ENCODE data around the gene PRODH.
"Not testable (repeated sequence)": the region's sequence is repeated elsewhere in the genome, so short reads cannot be mapped to it uniquely, and the experiment has no call there.

The PRODH gene

DNA sequence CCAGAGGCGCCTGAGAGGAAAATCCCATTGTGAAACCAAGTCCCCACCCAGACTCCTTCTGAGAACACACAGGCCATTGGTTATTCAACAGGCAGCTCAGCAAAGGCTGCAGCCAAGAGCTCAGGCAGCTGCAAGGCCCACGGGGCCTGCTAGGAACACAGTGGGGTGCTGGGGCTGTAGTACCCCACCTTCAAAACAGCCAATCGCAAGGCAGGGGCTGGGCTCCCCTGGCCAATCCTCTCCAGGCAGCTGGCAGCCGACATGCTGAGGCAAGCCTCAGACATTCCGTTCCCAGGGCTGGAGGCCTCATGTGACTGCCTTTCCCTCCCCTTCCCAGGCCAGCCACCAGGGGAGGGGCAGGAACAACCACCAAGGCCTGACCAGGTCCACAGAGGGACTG, 6.6 kb downstream of the PRODH start:
- no peak overlapping the region for H3K9ac ChIP-seq
- H3K4me3 ChIP-seq (ENCODE audit: low read depth, low read length), result no peak overlapping the region
- no peaks in the 10 kb centered on the region for H3K36me3 ChIP-seq (ENCODE audit: control insufficient read depth, insufficient read depth, low read length)
- H3K9me3 ChIP-seq (ENCODE audit: control insufficient read depth, low read length), result no peaks in the 10 kb centered on the region
- no peaks in the 10 kb centered on the region for H3K4me1 ChIP-seq
- H3K79me2 ChIP-seq, result no peaks in the 10 kb centered on the region
- H3K27me3 ChIP-seq (ENCODE audit: control insufficient read depth, insufficient read depth, low read length), result no peaks in the 10 kb centered on the region
- TF ChIP-seq, protein P1, sequence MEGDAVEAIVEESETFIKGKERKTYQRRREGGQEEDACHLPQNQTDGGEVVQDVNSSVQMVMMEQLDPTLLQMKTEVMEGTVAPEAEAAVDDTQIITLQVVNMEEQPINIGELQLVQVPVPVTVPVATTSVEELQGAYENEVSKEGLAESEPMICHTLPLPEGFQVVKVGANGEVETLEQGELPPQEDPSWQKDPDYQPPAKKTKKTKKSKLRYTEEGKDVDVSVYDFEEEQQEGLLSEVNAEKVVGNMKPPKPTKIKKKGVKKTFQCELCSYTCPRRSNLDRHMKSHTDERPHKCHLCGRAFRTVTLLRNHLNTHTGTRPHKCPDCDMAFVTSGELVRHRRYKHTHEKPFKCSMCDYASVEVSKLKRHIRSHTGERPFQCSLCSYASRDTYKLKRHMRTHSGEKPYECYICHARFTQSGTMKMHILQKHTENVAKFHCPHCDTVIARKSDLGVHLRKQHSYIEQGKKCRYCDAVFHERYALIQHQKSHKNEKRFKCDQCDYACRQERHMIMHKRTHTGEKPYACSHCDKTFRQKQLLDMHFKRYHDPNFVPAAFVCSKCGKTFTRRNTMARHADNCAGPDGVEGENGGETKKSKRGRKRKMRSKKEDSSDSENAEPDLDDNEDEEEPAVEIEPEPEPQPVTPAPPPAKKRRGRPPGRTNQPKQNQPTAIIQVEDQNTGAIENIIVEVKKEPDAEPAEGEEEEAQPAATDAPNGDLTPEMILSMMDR (IDR thresholded peaks at IDR 0.05), result no peak
- no peak overlapping the region for H3K4me2 ChIP-seq (ENCODE audit: low read length)
- no peak overlapping the region for H2AFZ ChIP-seq
- H3K27ac ChIP-seq, result no peak overlapping the region

DNA sequence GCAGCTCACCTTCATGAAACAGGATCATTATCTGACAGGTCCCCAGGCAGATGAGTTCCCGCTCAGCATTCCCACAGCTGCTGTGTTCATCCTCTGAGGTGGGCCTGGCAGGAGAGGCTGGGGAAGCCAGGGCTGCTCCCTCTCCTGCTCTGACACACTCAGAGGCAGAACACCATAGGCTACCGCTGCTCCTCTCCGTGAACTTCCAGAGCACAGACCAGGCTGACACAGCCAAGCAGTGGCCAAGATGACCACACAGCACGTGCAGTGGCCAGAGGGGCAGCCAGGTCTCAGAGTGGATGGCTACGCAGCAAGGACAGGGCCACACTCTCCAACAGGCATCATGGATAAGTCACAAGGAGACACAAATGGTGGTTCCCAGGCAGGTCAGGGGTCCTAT, 8.5 kb downstream of the PRODH start:
- no peaks in the 10 kb centered on the region for H3K9me3 ChIP-seq (ENCODE audit: control insufficient read depth, low read length)
- no peak overlapping the region for H3K4me2 ChIP-seq (ENCODE audit: low read length)
- no peaks in the 10 kb centered on the region for H3K4me1 ChIP-seq
- H3K9ac ChIP-seq, result no peak overlapping the region
- no peak overlapping the region for H3K27ac ChIP-seq
- no peaks in the 10 kb centered on the region for H3K27me3 ChIP-seq (ENCODE audit: control insufficient read depth, insufficient read depth, low read length)
- no peak overlapping the region for H3K4me3 ChIP-seq (ENCODE audit: low read depth, low read length)
- no peak overlapping the region for H2AFZ ChIP-seq
- TF ChIP-seq, protein P1 (IDR thresholded peaks at IDR 0.05), result no peak
- no peaks in the 10 kb centered on the region for H3K36me3 ChIP-seq (ENCODE audit: control insufficient read depth, insufficient read depth, low read length)
- H3K79me2 ChIP-seq, result no peaks in the 10 kb centered on the region

DNA sequence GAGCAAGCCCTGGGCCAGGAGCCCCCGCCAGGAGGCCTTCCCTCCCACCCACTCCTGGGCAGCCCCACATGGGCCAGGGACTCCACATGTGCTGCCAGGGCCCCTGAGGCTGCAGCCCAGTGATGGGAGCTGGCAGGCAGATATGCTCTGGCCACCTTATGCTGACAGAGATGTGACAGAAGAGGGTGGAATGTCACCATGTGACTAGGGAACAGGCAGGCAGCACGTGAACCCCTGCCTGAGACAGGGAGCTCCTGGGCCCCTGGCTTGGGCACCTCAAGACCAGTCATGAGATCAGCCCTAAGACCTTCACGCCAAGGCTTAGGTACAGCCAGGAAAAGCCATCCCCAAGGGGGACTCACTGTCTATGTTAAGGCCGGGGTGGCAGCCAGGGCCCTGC, 9.1 kb downstream of the PRODH start:
- Histone ChIP-seq H3K27me3 (ENCODE audit: control insufficient read depth, insufficient read depth, low read length) (no peaks in the 10 kb centered on the region), H3K36me3 (ENCODE audit: control insufficient read depth, insufficient read depth, low read length) (no peaks in the 10 kb centered on the region), H3K9me3 (ENCODE audit: control insufficient read depth, low read length) (no peaks in the 10 kb centered on the region), H3K4me2 (ENCODE audit: low read length) (no peak overlapping the region), H3K4me1 (no peaks in the 10 kb centered on the region), H3K9ac (no peak overlapping the region), H2AFZ (no peak overlapping the region), H3K4me3 (ENCODE audit: low read depth, low read length) (no peak overlapping the region), H3K27ac (no peak overlapping the region), H3K79me2 (no peaks in the 10 kb centered on the region)
- TF ChIP-seq, protein P1 (IDR thresholded peaks at IDR 0.05), result no peak

DNA sequence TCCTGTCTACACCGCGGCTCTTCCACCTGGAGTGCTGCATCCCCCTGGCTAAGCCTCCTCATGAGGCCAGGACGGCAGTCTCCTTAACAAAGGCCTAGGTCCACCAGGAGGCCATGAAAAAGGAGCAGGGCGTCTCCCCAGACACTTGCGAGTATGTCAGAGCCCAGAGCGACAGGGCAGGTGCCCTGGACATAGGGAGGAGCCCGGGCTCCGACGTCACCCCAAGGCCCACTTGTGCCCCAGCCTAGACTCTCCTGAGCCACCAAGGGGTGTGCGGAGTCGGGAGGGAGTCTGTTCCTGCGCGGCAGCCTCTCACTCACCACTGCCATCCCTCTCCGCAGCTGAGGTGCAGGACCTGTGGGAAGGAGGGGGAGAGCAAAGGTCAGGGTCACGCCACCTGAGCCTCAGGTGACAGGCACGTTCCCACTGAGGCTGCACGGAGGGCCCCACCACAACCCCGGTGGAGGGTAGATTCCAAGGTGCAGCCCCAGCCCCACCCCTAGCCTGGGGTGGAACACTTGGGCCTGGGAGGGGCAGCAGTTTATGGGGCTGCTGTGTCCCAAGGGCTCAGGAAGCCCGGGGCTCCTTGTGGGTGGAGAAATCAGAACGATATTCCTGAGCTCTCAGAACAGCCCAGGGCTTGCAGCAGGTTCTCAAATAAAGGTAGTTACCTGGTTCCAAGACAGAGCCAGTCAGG, 10.6 kb downstream of the PRODH start:
- no peaks in the 10 kb centered on the region for H3K4me1 ChIP-seq
- H3K9ac ChIP-seq, result no peak overlapping the region
- no peak overlapping the region for H3K4me3 ChIP-seq (ENCODE audit: low read depth, low read length)
- H3K27ac ChIP-seq, result no peak overlapping the region
- no peaks in the 10 kb centered on the region for H3K9me3 ChIP-seq (ENCODE audit: control insufficient read depth, low read length)
- no peaks in the 10 kb centered on the region for H3K79me2 ChIP-seq
- TF ChIP-seq, protein P1 (IDR thresholded peaks at IDR 0.05), result no peak
- no peak overlapping the region for H3K4me2 ChIP-seq (ENCODE audit: low read length)
- H3K27me3 ChIP-seq (ENCODE audit: control insufficient read depth, insufficient read depth, low read length), result no peaks in the 10 kb centered on the region
- H3K36me3 ChIP-seq (ENCODE audit: control insufficient read depth, insufficient read depth, low read length), result no peaks in the 10 kb centered on the region
- no peak overlapping the region for H2AFZ ChIP-seq

DNA sequence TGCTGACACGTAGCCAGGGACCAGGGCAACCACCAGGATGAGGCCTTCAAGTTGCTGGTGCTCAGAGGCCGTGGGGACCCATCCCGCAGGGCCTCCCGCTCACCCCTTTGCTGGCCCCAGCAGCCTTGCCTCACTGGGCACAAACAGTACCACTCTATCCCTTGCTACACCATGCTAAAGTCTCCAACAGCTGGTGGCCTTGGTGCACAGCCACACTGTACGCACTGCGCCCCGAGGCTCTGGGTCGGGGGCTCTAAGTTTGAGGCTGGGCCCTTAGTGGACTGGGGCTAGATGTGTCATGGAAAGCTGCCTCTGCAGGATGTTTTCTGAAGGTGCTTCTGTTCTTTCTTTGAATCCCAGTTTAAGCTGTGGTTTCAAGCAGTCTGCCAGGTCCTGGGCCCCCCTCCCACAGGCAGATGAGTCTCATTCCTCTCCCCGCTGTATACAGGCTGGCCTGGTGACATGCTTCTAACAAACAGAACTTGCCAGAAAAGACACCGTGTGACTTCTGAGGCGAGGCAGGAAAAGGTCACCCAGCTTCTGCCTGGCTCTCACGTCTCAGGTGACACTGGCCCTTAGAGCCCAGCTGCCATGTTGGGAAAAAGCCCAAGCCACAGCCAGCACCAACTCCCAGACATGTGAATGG, 15.7 kb downstream of the PRODH start:
- not testable (repeated sequence) for H3K4me1 ChIP-seq; H3K36me3 ChIP-seq (ENCODE audit: control insufficient read depth, insufficient read depth, low read length); H3K9ac ChIP-seq; H3K9me3 ChIP-seq (ENCODE audit: control insufficient read depth, low read length); H3K79me2 ChIP-seq; H3K27ac ChIP-seq; H3K4me3 ChIP-seq (ENCODE audit: low read depth, low read length); H3K4me2 ChIP-seq (ENCODE audit: low read length); H2AFZ ChIP-seq; H3K27me3 ChIP-seq (ENCODE audit: control insufficient read depth, insufficient read depth, low read length)

DNA sequence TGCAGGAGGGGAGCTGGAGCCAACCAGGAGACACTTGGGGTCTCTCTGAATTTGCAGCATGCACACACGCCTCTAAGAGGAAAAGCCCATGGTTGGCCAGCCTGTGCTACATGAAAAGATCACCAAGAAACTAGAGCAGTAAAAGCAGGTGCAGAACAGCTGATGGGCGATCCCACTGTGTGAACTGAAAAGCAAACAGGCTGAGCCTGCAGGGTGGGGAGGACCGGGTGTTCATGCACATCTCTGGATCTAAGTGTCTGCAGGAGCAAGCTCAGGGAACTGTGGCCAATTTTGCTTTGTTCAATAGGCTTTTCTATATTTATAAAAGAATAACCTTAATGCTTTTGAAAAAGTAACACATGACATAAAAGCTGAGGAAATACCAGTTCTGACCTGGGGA, 18.3 kb downstream of the PRODH start:
- not testable (repeated sequence) for H3K9ac ChIP-seq; H2AFZ ChIP-seq; H3K36me3 ChIP-seq (ENCODE audit: control insufficient read depth, insufficient read depth, low read length); H3K79me2 ChIP-seq; H3K27ac ChIP-seq; H3K4me3 ChIP-seq (ENCODE audit: low read depth, low read length); H3K9me3 ChIP-seq (ENCODE audit: control insufficient read depth, low read length); H3K27me3 ChIP-seq (ENCODE audit: control insufficient read depth, insufficient read depth, low read length); H3K4me1 ChIP-seq; H3K4me2 ChIP-seq (ENCODE audit: low read length)

DNA sequence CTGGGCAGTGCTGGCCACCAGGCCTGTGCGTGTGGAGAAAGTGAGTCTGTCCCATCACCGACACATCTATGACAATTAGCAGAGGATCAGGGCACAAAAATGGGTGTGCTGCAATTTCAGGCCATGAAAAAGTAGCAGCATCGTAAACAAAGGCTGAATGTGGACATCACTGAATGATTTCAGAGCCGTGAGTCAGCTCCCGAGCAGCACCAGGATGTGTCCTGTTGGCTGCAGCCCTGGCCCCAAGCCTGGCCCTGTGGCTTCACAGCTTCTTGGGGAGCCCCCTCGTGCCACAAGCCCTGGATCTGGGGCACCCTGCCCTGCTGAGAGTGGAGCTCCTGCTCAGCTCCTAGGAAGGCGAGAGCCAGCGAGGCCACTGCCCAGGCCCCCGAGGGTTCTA, 20.5 kb downstream of the PRODH start:
- not testable (repeated sequence) for H3K4me3 ChIP-seq (ENCODE audit: low read depth, low read length); H3K27ac ChIP-seq; H3K27me3 ChIP-seq (ENCODE audit: control insufficient read depth, insufficient read depth, low read length); H3K4me1 ChIP-seq; H3K9ac ChIP-seq; H3K4me2 ChIP-seq (ENCODE audit: low read length); H3K36me3 ChIP-seq (ENCODE audit: control insufficient read depth, insufficient read depth, low read length); H3K9me3 ChIP-seq (ENCODE audit: control insufficient read depth, low read length); H3K79me2 ChIP-seq; H2AFZ ChIP-seq

DNA sequence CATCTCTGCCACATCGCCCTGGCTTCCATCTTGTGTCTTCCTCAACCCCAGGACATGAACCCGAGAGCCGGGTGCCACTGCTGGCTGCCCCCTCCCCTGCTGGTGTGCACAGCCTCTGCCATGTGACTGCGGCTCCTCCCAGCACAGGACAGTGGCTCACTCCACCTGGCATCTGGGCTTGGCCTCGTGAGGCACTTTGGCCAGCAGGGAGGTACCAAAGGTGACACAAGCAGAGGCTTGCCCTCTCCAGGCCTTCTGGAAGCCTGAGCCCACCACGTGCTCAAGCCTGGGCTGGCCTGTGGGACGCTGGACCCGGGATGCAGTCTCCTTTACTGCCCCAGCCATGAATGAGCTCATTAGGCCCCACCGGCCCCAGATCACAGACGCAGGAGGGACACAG, 21.5 kb downstream of the PRODH start:
- H3K4me3 ChIP-seq (ENCODE audit: low read depth, low read length); H3K27me3 ChIP-seq (ENCODE audit: control insufficient read depth, insufficient read depth, low read length); H3K4me2 ChIP-seq (ENCODE audit: low read length); H3K9ac ChIP-seq; H3K4me1 ChIP-seq; H3K9me3 ChIP-seq (ENCODE audit: control insufficient read depth, low read length); H2AFZ ChIP-seq; H3K36me3 ChIP-seq (ENCODE audit: control insufficient read depth, insufficient read depth, low read length); H3K79me2 ChIP-seq; H3K27ac ChIP-seq: not testable (repeated sequence)
